Measurements from ENCODE around the gene P2RY14. TPM values are rescaled to one million over a fixed set of nuclear protein-coding genes. Genes with fewer than 3 reads are reported as not detected.

The P2RY14 gene
- total and polyA plus RNA-seq, 2 of the 13 experiments (the other 11 are each of a cell fraction or from before 2014, with no cell fraction given) = not detected

- TF ChIP-seq GLMP (CRISPR knock-in tag; IDR thresholded peaks at IDR 0.05; ENCODE audit: borderline replicate concordance) (no peak), NONO (IDR thresholded peaks at IDR 0.05) (no peak), NONO (CRISPR knock-in tag; conservative IDR thresholded peaks at IDR 0.05) (peak; percentile 71; the same call in 1 of the 2 replicates), FOXM1 (CRISPR knock-in tag; IDR thresholded peaks at IDR 0.05) (no peak), ZNF564 (CRISPR knock-in tag; IDR thresholded peaks at IDR 0.05) (no peak), MTA1 (CRISPR knock-in tag; IDR thresholded peaks at IDR 0.05; ENCODE audit: borderline replicate concordance) (no peak), PTBP1 (IDR thresholded peaks at IDR 0.05; ENCODE audit: low read depth, low read length, poor library complexity, severe bottlenecking) (no peak), ZSCAN22 (CRISPR knock-in tag; IDR thresholded peaks at IDR 0.05) (no peak), POLR2AphosphoS2 (IDR thresholded peaks at IDR 0.05; ENCODE audit: low read depth, low read length) (no peak), ARID3A (IDR thresholded peaks at IDR 0.05; ENCODE audit: low read depth, low read length) (peak; percentile 66), ZNF512B (CRISPR knock-in tag; IDR thresholded peaks at IDR 0.05; ENCODE audit: borderline replicate concordance) (no peak), NFRKB (IDR thresholded peaks at IDR 0.05) (no peak), HOXA3 (CRISPR knock-in tag; IDR thresholded peaks at IDR 0.05) (peak; percentile 84), ZNF292 (CRISPR knock-in tag; IDR thresholded peaks at IDR 0.05; ENCODE audit: borderline replicate concordance, low read depth) (peak; percentile 63; the same call in 1 of the 2 replicates), RFX3 (CRISPR knock-in tag; IDR thresholded peaks at IDR 0.05) (no peak), MAX (IDR thresholded peaks at IDR 0.05) (peak; percentile 57), ZNF83 (CRISPR knock-in tag; IDR thresholded peaks at IDR 0.05; ENCODE audit: borderline replicate concordance) (no peak), PAX8 (CRISPR knock-in tag; IDR thresholded peaks at IDR 0.05; ENCODE audit: borderline replicate concordance) (no peak), SP5 (CRISPR knock-in tag; IDR thresholded peaks at IDR 0.05; ENCODE audit: borderline replicate concordance, low read depth) (peak; percentile 53; the same call in 1 of the 2 replicates)
These were observed 80.2 kb downstream of the P2RY14 start (continued) for GRCh38 chr3:151197981-151198767.

Data from HepG2 (cell line).